ENCODE results near the gene PHRF1. TPM values are rescaled to one million over a fixed set of nuclear protein-coding genes. Genes with fewer than 3 reads are reported as not detected.

Gene PHRF1
- total and polyA plus RNA-seq, 2 donors (not counting 3 experiments of a cell fraction or from before 2014, with no cell fraction given), result 14.2 to 39.4 TPM

- peaks cover 16% of the 10 kb centered on the region for H3K79me2 ChIP-seq (ENCODE audit: control insufficient read depth, insufficient read depth, low read length)
- H3K27ac ChIP-seq (ENCODE audit: insufficient read depth, low read depth, low read length), result no peak overlapping the region
- no peaks in the 10 kb centered on the region for H3K9me3 ChIP-seq (replicated peaks; ENCODE audit: control insufficient read depth, insufficient read depth, low read length)
- peaks cover 7% of the 10 kb centered on the region for H3K4me1 ChIP-seq (ENCODE audit: control insufficient read depth, extremely low read depth, insufficient read depth, low read length)
- no TSS peak for BruUV-seq (replicated peaks)
- peaks cover 4 to 15% of the 10 kb centered on the region in 2 experiments for H3K36me3 ChIP-seq (ENCODE audit: control insufficient read depth in 2 of 2, extremely low read depth in 1 of 2, insufficient read depth in 2 of 2, low read length in 2 of 2)
- dilution Hi-C loops (cut with MboI; ENCODE audit: extremely low pct_ligation_motif_present, low sequenced_read_pairs), result no loop called here
- no peaks in the 10 kb centered on the region for H4K20me1 ChIP-seq (replicated peaks; ENCODE audit: control insufficient read depth, extremely low read depth, insufficient read depth, low read length)
- CTCF ChIA-PET, result no interaction called here
- DNase-seq (ENCODE audit: low read depth, low spot score), result peak; percentile 24
- H3K4me2 ChIP-seq (ENCODE audit: insufficient read depth, low read length), result peak overlapping the region; percentile 37
- TF ChIP-seq FOS (IDR thresholded peaks at IDR 0.05; ENCODE audit: borderline replicate concordance, insufficient read depth, low read length), result no peak
- peak; percentile 28 for TF ChIP-seq POLR2AphosphoS5 (IDR thresholded peaks at IDR 0.05; ENCODE audit: insufficient read depth, low read depth, low read length)
- TF ChIP-seq MAX (IDR thresholded peaks at IDR 0.05; ENCODE audit: insufficient read depth, insufficient read length), result no peak
- no peak for TF ChIP-seq JUN (IDR thresholded peaks at IDR 0.05; ENCODE audit: borderline replicate concordance, insufficient read depth, insufficient read length, low read depth)
- TF ChIP-seq CTCF (IDR thresholded peaks at IDR 0.05; ENCODE audit: extremely low read depth in 1 of 2, insufficient read depth in 1 of 2, low read depth in 1 of 2, low read length in 2 of 2), result peak in 1 of 2 donors; percentile 1
- TF ChIP-seq EZH2 (IDR thresholded peaks at IDR 0.05; ENCODE audit: borderline replicate concordance, low read depth, low read length, severe bottlenecking), result no peak
- no peaks in the 10 kb centered on the region for H3K27me3 ChIP-seq (ENCODE audit: control insufficient read depth in 2 of 2, insufficient read depth in 2 of 2, low read length in 2 of 2)
- POLR2A ChIA-PET, result no interaction called here
- no peak for FAIRE-seq
- H2AFZ ChIP-seq (ENCODE audit: low read depth, low read length), result peak overlapping the region; percentile 19
- intact Hi-C loops (cut with micrococcal nuclease), result loop anchor here (2.0 to 5.0 kb wide), 2 partner anchors 16 to 163 kb away; partner anchors contain the start of genes DEAF1 and TMEM80
- H3K9ac ChIP-seq (replicated peaks; ENCODE audit: extremely low read depth, insufficient read depth, low read length), result peak overlapping the region; percentile 58
- H3K4me3 ChIP-seq (replicated peaks in 1 of 3; ENCODE audit: insufficient read depth in 1 of 3, low read depth in 1 of 3, low read length in 3 of 3), result peak overlapping the region; percentile 54 to 74 (median 69)
- no peaks in the 10 kb centered on the region for H3K9me1 ChIP-seq (replicated peaks; ENCODE audit: control insufficient read depth, extremely low read depth, insufficient read depth, low read length)
These were observed 41.7 kb upstream of the PHRF1 start for GRCh38 chr11:534396-535209.
